CD14-positive monocyte (primary cell): ENCODE measurements around the gene ZNF318. TPM values are rescaled to one million over a fixed set of nuclear protein-coding genes. Genes with fewer than 3 reads are reported as not detected.
A peak's percentile ranks its signal among the peaks of the same experiment; 100 is the strongest.

Experiments
- DNase-seq, 3 donors: peaks; one replicate each; pipeline ENCODE4 v3.0.0-alpha.2; 2011 to 2022
- H2AFZ ChIP-seq: 2 replicates; pipeline ENCODE4 v1.6.0; 2012; ENCODE audit warnings: mild to moderate bottlenecking, low read depth, low read length, inconsistent platforms; ENCODE audit not compliant: insufficient read depth, poor library complexity, severe bottlenecking
- H3K27ac ChIP-seq, 2 donors: 1 replicate in 1 of 2; 2 replicates in 1 of 2; pipeline ENCODE4 v1.5.1; 2012 to 2013; ENCODE audit warnings: low read length in 2 of 2, control low read depth in 1 of 2, inconsistent platforms in 1 of 2, low read depth in 1 of 2, mild to moderate bottlenecking in 1 of 2
- H3K27me3 ChIP-seq, 2 donors: one replicate each; pipeline versions ENCODE4 v1.6.0 to v1.6.1; 2011 to 2013; ENCODE audit warnings: low read length in 2 of 2; ENCODE audit not compliant: control insufficient read depth in 2 of 2, insufficient read depth in 2 of 2
- H3K36me3 ChIP-seq, 2 donors: replicated peaks in 1 of 2; 1 replicate in 1 of 2; 2 replicates in 1 of 2; pipeline versions ENCODE4 v1.5.1 to v1.6.1; 2012 to 2013; ENCODE audit warnings: low read length in 2 of 2, control low read depth in 1 of 2, inconsistent platforms in 1 of 2, mild to moderate bottlenecking in 1 of 2; ENCODE audit not compliant: insufficient read depth in 2 of 2, control insufficient read depth in 1 of 2
- H3K4me1 ChIP-seq, 2 donors: 1 replicate in 1 of 2; 2 replicates in 1 of 2; pipeline versions ENCODE4 v1.5.1 to v1.6.1; 2012 to 2013; ENCODE audit warnings: low read length in 2 of 2, control low read depth in 1 of 2, inconsistent platforms in 1 of 2, mild to moderate bottlenecking in 1 of 2, moderate library complexity in 1 of 2; ENCODE audit not compliant: insufficient read depth in 2 of 2, control insufficient read depth in 1 of 2
- H3K4me2 ChIP-seq: replicated peaks from 2 replicates; pipeline ENCODE3; 2012; ENCODE audit warnings: low read length, moderate library complexity, mild to moderate bottlenecking; ENCODE audit not compliant: poor library complexity, severe bottlenecking; ENCODE audit errors: extremely low read depth
- H3K4me3 ChIP-seq, 3 experiments: fragments of 200-600 bp in 1 of 3; sonication (generic) in 1 of 3; replicated peaks in 1 of 3; 1 replicate in 2 of 3; 2 replicates in 1 of 3; pipeline ENCODE4 v1.5.1; 2011 to 2013; ENCODE audit warnings: low read length in 3 of 3, mild to moderate bottlenecking in 3 of 3, control low read depth in 2 of 3, low read depth in 2 of 3, inconsistent platforms in 1 of 3, moderate library complexity in 1 of 3
- H3K79me2 ChIP-seq: 2 replicates; pipeline ENCODE4 v1.6.0; 2012; ENCODE audit warnings: mild to moderate bottlenecking, control low read depth, inconsistent platforms, low read length, moderate library complexity; ENCODE audit not compliant: insufficient read depth
- H3K9ac ChIP-seq: 2 replicates; pipeline ENCODE4 v1.6.0; 2017; ENCODE audit warnings: low read length, mild to moderate bottlenecking; ENCODE audit not compliant: insufficient read depth, poor library complexity, severe bottlenecking
- H3K9me3 ChIP-seq, 2 donors: replicated peaks in 1 of 2; 1 replicate in 1 of 2; 2 replicates in 1 of 2; pipeline versions ENCODE4 v1.5.1 to v1.6.1; 2012 to 2013; ENCODE audit warnings: low read length in 2 of 2, control low read depth in 1 of 2; ENCODE audit not compliant: control insufficient read depth in 1 of 2, insufficient read depth in 1 of 2
- H4K20me1 ChIP-seq: 2 replicates; pipeline ENCODE4 v1.6.0; 2012; ENCODE audit warnings: mild to moderate bottlenecking, low read length, control low read depth, moderate library complexity; ENCODE audit not compliant: insufficient read depth
- H3K27ac Mint-ChIP-seq, 7 donors: one replicate each; pipeline ENCODE4 v1.8.0; 2020; ENCODE audit warnings: mild to moderate bottlenecking in 7 of 7, mixed read lengths in 7 of 7, moderate library complexity in 6 of 7, inconsistent platforms in 2 of 7
- H3K27me3 Mint-ChIP-seq, 3 donors: one replicate each; pipeline ENCODE4 v1.8.0; 2021 to 2022; ENCODE audit warnings: low read depth in 3 of 3, mild to moderate bottlenecking in 3 of 3, mixed read lengths in 3 of 3, moderate library complexity in 3 of 3, inconsistent platforms in 1 of 3
- H3K36me3 Mint-ChIP-seq, 2 donors: one replicate each; pipeline ENCODE4 v1.8.0; 2020; ENCODE audit warnings: mixed read lengths in 2 of 2, inconsistent platforms in 1 of 2, mild to moderate bottlenecking in 1 of 2
- H3K4me1 Mint-ChIP-seq: one replicate; pipeline ENCODE4 v1.8.0; 2020; ENCODE audit warnings: mild to moderate bottlenecking, mixed read lengths
- H3K4me3 Mint-ChIP-seq, 2 donors: one replicate each; pipeline ENCODE4 v1.8.0; 2020; ENCODE audit warnings: mild to moderate bottlenecking in 2 of 2, mixed read lengths in 2 of 2, moderate library complexity in 1 of 2
- H3K9me3 Mint-ChIP-seq, 7 donors: one replicate each; pipeline ENCODE4 v1.8.0; 2020 to 2022; ENCODE audit warnings: mixed read lengths in 7 of 7, mild to moderate bottlenecking in 6 of 7, moderate library complexity in 6 of 7, inconsistent platforms in 2 of 7
- CTCF ChIP-seq: fragments of 200-600 bp; IDR thresholded peaks from one replicate; pipeline ENCODE4 v1.8.0; 2022; ENCODE audit warnings: antibody characterized with exemption, mild to moderate bottlenecking
- WGBS: methylation state at CpG from one replicate; pipeline ENCODE4 v1.1.5; 2013; ENCODE audit warnings: missing lambda C conversion rate; ENCODE audit not compliant: insufficient coverage; 5-methylcytosine and 5-hydroxymethylcytosine counted together
- intact Hi-C, 2 donors: fragments of 100-400 bp; cut with micrococcal nuclease; formaldehyde crosslinking; loops; one replicate each; pipeline versions ENCODE4 v1.15.0 to v1.15.1; 2023
- polyA plus RNA-seq, 3 donors: library from polyadenylated mRNA; depleted of rRNA in 1 of 3; unstranded in 2 of 3; stranded (reverse) in 1 of 3; fragments of 300-500 nt in 2 of 3; fragments of >200 nt in 1 of 3; fragmentation: Illumina TruSeq in 2 of 3; gene quantifications; 1 replicate in 2 of 3; 2 replicates in 1 of 3; pipeline ENCODE4 v1.2.3, GENCODE V29; 2012 to 2021

ZNF318 gene
- polyA plus RNA-seq, 3 donors: 3.2 to 19.4 (median 3.6) TPM

- Histone ChIP-seq H3K9me3 (no peaks in the 10 kb centered on the region), H3K9ac (no peak overlapping the region), H3K36me3 (no peaks in the 10 kb centered on the region), H3K4me3 (no peak overlapping the region), H3K4me2 (no peak overlapping the region), H3K27ac (no peak overlapping the region), H2AFZ (no peak overlapping the region), H3K4me1 (peaks cover 15 to 18% of the 10 kb centered on the region in 2 donors), H4K20me1 (no peaks in the 10 kb centered on the region), H3K79me2 (no peaks in the 10 kb centered on the region), H3K27me3 (no peaks in the 10 kb centered on the region)
- no peak overlapping the region for H3K4me3 Mint-ChIP-seq
- intact Hi-C loops: no loop called here
- WGBS: no CpG with 5 or more reads among the region's 1 CpG
- DNase-seq: no peak
- peaks cover 14 to 21% of the 10 kb centered on the region in 2 donors for H3K36me3 Mint-ChIP-seq
- H3K27ac Mint-ChIP-seq: peak overlapping the region in 2 of 7 donors; percentile 41 to 66
- no peaks in the 10 kb centered on the region for H3K27me3 Mint-ChIP-seq
- H3K9me3 Mint-ChIP-seq: no peaks in the 10 kb centered on the region
- TF ChIP-seq CTCF: no peak
- peaks cover 20% of the 10 kb centered on the region for H3K4me1 Mint-ChIP-seq
Measured at GRCh38 chr6:43325876-43326275, 43.6 kb downstream of the ZNF318 start.

DNA sequence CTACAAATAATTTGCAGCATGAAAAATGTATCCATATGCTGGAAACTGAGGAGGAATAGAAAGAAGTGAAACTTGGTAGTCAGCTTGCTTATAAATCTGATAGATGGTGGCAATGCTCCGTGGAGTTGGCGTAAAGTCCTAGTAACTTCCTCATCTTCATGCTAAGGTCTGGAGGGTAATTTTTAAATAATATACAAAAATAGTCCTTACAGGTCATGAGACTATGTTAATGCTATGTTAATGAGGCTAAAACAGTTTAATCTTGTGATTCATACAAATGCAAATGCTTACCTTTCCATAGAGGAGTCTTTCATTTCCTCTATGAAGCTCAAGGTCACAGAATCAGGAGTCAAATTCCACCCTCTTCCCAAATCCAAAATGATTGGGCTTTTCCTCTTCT lies 51.4 kb downstream of the ZNF318 start:
- H3K36me3 Mint-ChIP-seq: peaks cover 8 to 11% of the 10 kb centered on the region in 2 donors
- intact Hi-C loops: no loop called here
- no peaks in the 10 kb centered on the region for H3K27me3 Mint-ChIP-seq
- no peaks in the 10 kb centered on the region for H3K27me3 ChIP-seq
- peak overlapping the region; percentile 3 for H3K4me2 ChIP-seq
- H3K4me3 Mint-ChIP-seq: no peak overlapping the region
- no peaks in the 10 kb centered on the region for H3K36me3 ChIP-seq
- H4K20me1 ChIP-seq: no peaks in the 10 kb centered on the region
- no peak overlapping the region for H3K9ac ChIP-seq
- no peak overlapping the region for H3K27ac ChIP-seq
- peak overlapping the region in 1 of 7 donors; percentile 80 for H3K27ac Mint-ChIP-seq
- H3K9me3 ChIP-seq: no peaks in the 10 kb centered on the region
- H3K79me2 ChIP-seq: no peaks in the 10 kb centered on the region
- DNase-seq: peak in 1 of 3 donors; percentile 12
- peaks cover 44 to 53% of the 10 kb centered on the region in 2 donors for H3K4me1 ChIP-seq
- no peak overlapping the region for H2AFZ ChIP-seq
- no peak overlapping the region for H3K4me3 ChIP-seq
- TF ChIP-seq CTCF: no peak
- no peaks in the 10 kb centered on the region for H3K9me3 Mint-ChIP-seq
- peaks cover 55% of the 10 kb centered on the region for H3K4me1 Mint-ChIP-seq
- WGBS: no CpG with 5 or more reads among the region's 2 CpGs
